GM23248 (cell line): Measurements from ENCODE around the gene KANK4.

Experiments used
- EZH2 ChIP-seq: fragments of 200-600 bp; sonication (generic); IDR thresholded peaks from 2 replicates; pipeline ENCODE4 v1.6.1; 2018; ENCODE audit warnings: antibody characterized with exemption, mild to moderate bottlenecking; ENCODE audit not compliant: insufficient read depth, poor library complexity, severe bottlenecking
- EZH2phosphoT487 ChIP-seq: fragments of 200-600 bp; sonication (generic); IDR thresholded peaks from 2 replicates; pipeline ENCODE4 v1.6.1; 2018; ENCODE audit warnings: antibody characterized with exemption, moderate library complexity, mild to moderate bottlenecking, low read depth; ENCODE audit not compliant: insufficient read depth

DNA sequence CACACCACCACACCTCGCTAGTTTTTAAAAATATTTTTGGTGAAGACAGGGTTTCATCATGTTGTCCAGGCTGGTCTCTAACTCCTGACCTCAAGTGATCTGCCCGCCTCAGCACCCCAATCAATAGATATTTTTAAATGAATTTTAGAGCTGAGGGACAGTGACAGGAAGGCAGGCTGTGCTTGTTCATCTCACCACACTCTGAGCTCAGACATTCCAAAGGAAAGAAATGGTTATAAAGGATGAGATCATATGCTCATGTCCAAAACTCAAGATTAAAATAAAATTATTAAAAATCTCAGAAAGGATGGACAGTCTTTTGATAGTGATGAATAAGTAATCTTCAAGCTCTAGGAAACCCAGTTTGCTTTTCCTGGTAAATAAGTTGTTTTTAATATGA, 83.7 kb downstream of the KANK4 start:
- TF ChIP-seq EZH2 (no peak), EZH2phosphoT487 (no peak)
